Large intestine (tissue), 3 donors: ENCODE results near the gene ARMH1. TPM values are rescaled to one million over a fixed set of nuclear protein-coding genes. Genes with fewer than 3 reads are reported as not detected.
"Not testable (repeated sequence)": the region's sequence is repeated elsewhere in the genome, so short reads cannot be mapped to it uniquely, and the experiment has no call there.

Source experiments
- DNase-seq, 2 donors: peaks; one replicate each; pipeline versions ENCODE4 v3.0.0 to v3.0.0-alpha.2; 2013
- H3K27ac ChIP-seq: one replicate; pipeline ENCODE4 v1.5.1; 2013; ENCODE audit warnings: low read length
- H3K27me3 ChIP-seq: 2 replicates; pipeline ENCODE4 v1.6.1; 2013; ENCODE audit warnings: low read length; ENCODE audit not compliant: control insufficient read depth, insufficient read depth
- H3K36me3 ChIP-seq: 2 replicates; pipeline ENCODE4 v1.6.1; 2013; ENCODE audit warnings: low read length; ENCODE audit not compliant: control insufficient read depth, insufficient read depth
- H3K4me1 ChIP-seq: one replicate; pipeline ENCODE4 v1.6.1; 2013; ENCODE audit warnings: low read length; ENCODE audit not compliant: control insufficient read depth, insufficient read depth
- H3K4me3 ChIP-seq: one replicate; pipeline ENCODE4 v1.5.1; 2013; ENCODE audit warnings: low read length
- H3K9me3 ChIP-seq: one replicate; pipeline ENCODE4 v1.6.1; 2013; ENCODE audit warnings: mild to moderate bottlenecking, low read depth, low read length, moderate library complexity; ENCODE audit not compliant: control insufficient read depth
- WGBS: methylation state at CpG from one replicate; pipeline ENCODE4 v1.1.5; 2013; ENCODE audit warnings: low lambda C conversion rate; ENCODE audit not compliant: insufficient coverage; 5-methylcytosine and 5-hydroxymethylcytosine counted together
- polyA plus RNA-seq: library from polyadenylated mRNA; unstranded; fragments of 120-200 nt; gene quantifications from one replicate; pipeline ENCODE4 v1.2.1, GENCODE V29; 2013

The ARMH1 gene
- polyA plus RNA-seq, 1 donor = 2.8 TPM

- WGBS = 100% methylated on average over 1 of the region's 35 CpGs
These were observed 19.8 kb upstream of the ARMH1 start for GRCh38 chr1:44654621-44655187.

GRCh38 chr1:44655609-44656008 lies 18.9 kb upstream of the ARMH1 start:
- peaks cover 37% of the 10 kb centered on the region for H3K36me3 ChIP-seq
- no CpG with 5 or more reads among the region's 5 CpGs for WGBS
- H3K4me1 ChIP-seq = peaks cover 15% of the 10 kb centered on the region
- peaks cover 3% of the 10 kb centered on the region for H3K9me3 ChIP-seq
- no peaks in the 10 kb centered on the region for H3K27me3 ChIP-seq
- H3K4me3 ChIP-seq = no peak overlapping the region
- no peak for DNase-seq
- H3K27ac ChIP-seq = no peak overlapping the region

More at GRCh38 chr1:44654621-44655187, 19.8 kb upstream of the ARMH1 start:
- H3K4me1 ChIP-seq = peaks cover 18% of the 10 kb centered on the region
- no peak overlapping the region for H3K4me3 ChIP-seq
- H3K27me3 ChIP-seq = no peaks in the 10 kb centered on the region
- H3K9me3 ChIP-seq = peaks cover 3% of the 10 kb centered on the region
- no peak overlapping the region for H3K27ac ChIP-seq
- H3K36me3 ChIP-seq = peaks cover 45% of the 10 kb centered on the region
- DNase-seq = no peak

GRCh38 chr1:44659566-44659965 lies 14.9 kb upstream of the ARMH1 start:
- H3K4me3 ChIP-seq = no peak overlapping the region
- H3K36me3 ChIP-seq = peaks cover 18% of the 10 kb centered on the region
- peaks cover 3% of the 10 kb centered on the region for H3K9me3 ChIP-seq
- no peak overlapping the region for H3K27ac ChIP-seq
- DNase-seq = no peak
- WGBS = no CpG with 5 or more reads among the region's 4 CpGs
- H3K27me3 ChIP-seq = no peaks in the 10 kb centered on the region
- peaks cover 21% of the 10 kb centered on the region for H3K4me1 ChIP-seq

GRCh38 chr1:44660176-44660575 lies 14.3 kb upstream of the ARMH1 start:
- H3K36me3 ChIP-seq = peaks cover 14% of the 10 kb centered on the region
- H3K27me3 ChIP-seq = no peaks in the 10 kb centered on the region
- no peak overlapping the region for H3K4me3 ChIP-seq
- no peak overlapping the region for H3K27ac ChIP-seq
- WGBS = no CpG with 5 or more reads among the region's 9 CpGs
- peaks cover 21% of the 10 kb centered on the region for H3K4me1 ChIP-seq
- no peaks in the 10 kb centered on the region for H3K9me3 ChIP-seq
- DNase-seq = no peak

- DNase-seq = peak in 1 of 2 donors; percentile 58
- no CpG with 5 or more reads among the region's 15 CpGs for WGBS
- Histone ChIP-seq H3K36me3 (peaks cover 11% of the 10 kb centered on the region), H3K4me3 (no peak overlapping the region), H3K27ac (peak overlapping the region; percentile 46), H3K27me3 (no peaks in the 10 kb centered on the region), H3K9me3 (no peaks in the 10 kb centered on the region), H3K4me1 (peaks cover 21% of the 10 kb centered on the region)
These were observed 12.5 kb upstream of the ARMH1 start for GRCh38 chr1:44661781-44662682.

- WGBS = 72% methylated on average over 2 of the region's 5 CpGs
- H3K4me1 ChIP-seq = peaks cover 21% of the 10 kb centered on the region
- H3K9me3 ChIP-seq = no peaks in the 10 kb centered on the region
- H3K27ac ChIP-seq = peak overlapping the region; percentile 46
- DNase-seq = no peak
- peaks cover 9% of the 10 kb centered on the region for H3K36me3 ChIP-seq
- no peak overlapping the region for H3K4me3 ChIP-seq
- no peaks in the 10 kb centered on the region for H3K27me3 ChIP-seq
These were observed 11.9 kb upstream of the ARMH1 start for GRCh38 chr1:44662683-44663030.

GRCh38 chr1:44663417-44663816 lies 11.1 kb upstream of the ARMH1 start:
- no peak overlapping the region for H3K4me3 ChIP-seq
- no peaks in the 10 kb centered on the region for H3K27me3 ChIP-seq
- H3K9me3 ChIP-seq = no peaks in the 10 kb centered on the region
- DNase-seq = no peak
- H3K4me1 ChIP-seq = peaks cover 21% of the 10 kb centered on the region
- H3K36me3 ChIP-seq = peaks cover 9% of the 10 kb centered on the region
- WGBS = 67% methylated on average over 1 of the region's 5 CpGs
- no peak overlapping the region for H3K27ac ChIP-seq

GRCh38 chr1:44664730-44665370 lies 9.7 kb upstream of the ARMH1 start:
- no peaks in the 10 kb centered on the region for H3K36me3 ChIP-seq
- DNase-seq = no peak
- peaks cover 21% of the 10 kb centered on the region for H3K4me1 ChIP-seq
- no peaks in the 10 kb centered on the region for H3K27me3 ChIP-seq
- no peaks in the 10 kb centered on the region for H3K9me3 ChIP-seq
- H3K4me3 ChIP-seq = no peak overlapping the region
- H3K27ac ChIP-seq = no peak overlapping the region
- 80% methylated on average over 1 of the region's 12 CpGs for WGBS

- no CpG with 5 or more reads among the region's 1 CpG for WGBS
- not testable (repeated sequence) for DNase-seq, H3K27me3 ChIP-seq
These were observed 7.8 kb upstream of the ARMH1 start for GRCh38 chr1:44666719-44667118.

GRCh38 chr1:44670751-44671640 lies 3.5 kb upstream of the ARMH1 start:
- H3K4me1 ChIP-seq = peaks cover 22% of the 10 kb centered on the region
- no peak overlapping the region for H3K4me3 ChIP-seq
- H3K27me3 ChIP-seq = no peaks in the 10 kb centered on the region
- no peaks in the 10 kb centered on the region for H3K9me3 ChIP-seq
- WGBS = no CpG with 5 or more reads among the region's 10 CpGs
- DNase-seq = no peak
- H3K36me3 ChIP-seq = no peaks in the 10 kb centered on the region
- H3K27ac ChIP-seq = no peak overlapping the region

More at GRCh38 chr1:44666719-44667118, 7.8 kb upstream of the ARMH1 start:
- H3K4me3 ChIP-seq, H3K9me3 ChIP-seq, H3K27ac ChIP-seq, H3K36me3 ChIP-seq: not testable (repeated sequence)
- H3K4me1 ChIP-seq = peaks cover 12% of the 10 kb centered on the region
